OCI-LY7 (cell line): ENCODE data around the gene DAGLA.

Experiments used
- CTCF ChIP-seq: fragments of 200-600 bp; sonication (generic); conservative IDR thresholded peaks from 2 replicates; pipeline ENCODE4 v1.5.1; 2014; ENCODE audit warnings: mild to moderate bottlenecking, antibody characterized with exemption, low read length, moderate library complexity, mixed read lengths
- EZH2phosphoT487 ChIP-seq: fragments of 200-600 bp; sonication (generic); IDR thresholded peaks from 2 replicates; pipeline ENCODE4 v1.6.1; 2018; ENCODE audit warnings: low read depth, borderline replicate concordance, mild to moderate bottlenecking, mixed run types, antibody characterized with exemption, low read length, moderate library complexity, mixed read lengths

- TF ChIP-seq CTCF (no peak), EZH2phosphoT487 (no peak)
Observed at GRCh38 chr11:61752925-61753521, 72.8 kb downstream of the DAGLA start.
